Measurements from ENCODE around the gene MCU.

DNA sequence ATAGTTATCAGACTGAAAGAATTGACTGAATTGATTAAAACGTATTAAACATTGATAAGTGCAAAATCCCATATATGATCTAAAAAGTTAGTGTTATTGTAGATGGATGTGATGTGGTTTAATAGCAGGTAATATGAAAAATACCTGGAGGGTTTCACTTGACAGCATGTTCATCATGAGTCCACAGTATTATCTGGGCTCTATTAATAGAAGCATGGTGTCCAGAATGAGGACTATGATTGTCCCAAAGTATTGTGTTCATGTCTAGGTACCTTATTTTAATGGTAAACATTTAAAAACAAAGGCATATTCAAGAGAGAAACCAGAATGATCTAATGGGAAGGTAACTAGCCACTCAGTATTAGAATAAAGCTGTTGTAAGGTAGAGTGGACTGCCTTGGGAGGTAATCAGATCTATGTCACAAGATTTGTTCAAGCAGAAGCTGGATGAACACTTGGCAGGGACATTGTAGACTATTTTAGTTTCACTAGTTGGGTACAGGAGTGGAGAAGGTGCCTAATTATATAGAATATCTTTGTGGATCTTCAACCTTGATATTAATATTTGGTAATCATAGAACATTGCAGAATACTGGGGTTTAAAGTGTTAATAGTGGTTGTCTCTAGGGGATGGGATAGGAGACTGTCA is 43.5 kb downstream of the MCU start:
- TF ChIP-seq, protein P1, sequence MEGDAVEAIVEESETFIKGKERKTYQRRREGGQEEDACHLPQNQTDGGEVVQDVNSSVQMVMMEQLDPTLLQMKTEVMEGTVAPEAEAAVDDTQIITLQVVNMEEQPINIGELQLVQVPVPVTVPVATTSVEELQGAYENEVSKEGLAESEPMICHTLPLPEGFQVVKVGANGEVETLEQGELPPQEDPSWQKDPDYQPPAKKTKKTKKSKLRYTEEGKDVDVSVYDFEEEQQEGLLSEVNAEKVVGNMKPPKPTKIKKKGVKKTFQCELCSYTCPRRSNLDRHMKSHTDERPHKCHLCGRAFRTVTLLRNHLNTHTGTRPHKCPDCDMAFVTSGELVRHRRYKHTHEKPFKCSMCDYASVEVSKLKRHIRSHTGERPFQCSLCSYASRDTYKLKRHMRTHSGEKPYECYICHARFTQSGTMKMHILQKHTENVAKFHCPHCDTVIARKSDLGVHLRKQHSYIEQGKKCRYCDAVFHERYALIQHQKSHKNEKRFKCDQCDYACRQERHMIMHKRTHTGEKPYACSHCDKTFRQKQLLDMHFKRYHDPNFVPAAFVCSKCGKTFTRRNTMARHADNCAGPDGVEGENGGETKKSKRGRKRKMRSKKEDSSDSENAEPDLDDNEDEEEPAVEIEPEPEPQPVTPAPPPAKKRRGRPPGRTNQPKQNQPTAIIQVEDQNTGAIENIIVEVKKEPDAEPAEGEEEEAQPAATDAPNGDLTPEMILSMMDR (IDR thresholded peaks at IDR 0.05): no peak
- TF ChIP-seq POLR2A (IDR thresholded peaks at IDR 0.05): no peak
- no peak for TF ChIP-seq POLR2AphosphoS5 (IDR thresholded peaks at IDR 0.05)
- no peak for TF ChIP-seq EP300 (IDR thresholded peaks at IDR 0.05)

Data from stomach (tissue), 4 donors.